Measurements from ENCODE around the gene C9orf85.
"Not testable (repeated sequence)": the region's sequence is repeated elsewhere in the genome, so short reads cannot be mapped to it uniquely, and the experiment has no call there.

The C9orf85 gene

GRCh38 chr9:71944754-71945375 is 33.4 kb downstream of the C9orf85 start:
- no peak for DNase-seq

- not testable (repeated sequence) for DNase-seq
Observed at GRCh38 chr9:71954652-71955051, 43.2 kb downstream of the C9orf85 start.

- DNase-seq: no peak
Observed at GRCh38 chr9:71955300-71955915, 44.0 kb downstream of the C9orf85 start.

GRCh38 chr9:71962328-71962727 is 50.9 kb downstream of the C9orf85 start:
- DNase-seq: no peak

- not testable (repeated sequence) for DNase-seq
Observed at GRCh38 chr9:71963471-71963996, 52.1 kb downstream of the C9orf85 start.

GRCh38 chr9:71965403-71965802 is 54.0 kb downstream of the C9orf85 start:
- DNase-seq: no peak

GRCh38 chr9:71966601-71967000 is 55.2 kb downstream of the C9orf85 start:
- DNase-seq: no peak

GRCh38 chr9:71968541-71969090 is 57.2 kb downstream of the C9orf85 start:
- no peak for DNase-seq

GRCh38 chr9:71975833-71976232 is 64.4 kb downstream of the C9orf85 start:
- DNase-seq: no peak

GRCh38 chr9:71977003-71977402 is 65.6 kb downstream of the C9orf85 start:
- no peak for DNase-seq

- DNase-seq: no peak
Observed at GRCh38 chr9:71980266-71981190, 69.1 kb downstream of the C9orf85 start.

GRCh38 chr9:71981944-71982343 is 70.5 kb downstream of the C9orf85 start:
- no peak for DNase-seq

GRCh38 chr9:71984403-71984802 is 73.0 kb downstream of the C9orf85 start:
- no peak for DNase-seq

- DNase-seq: no peak
Observed at GRCh38 chr9:71984831-71985281, 73.4 kb downstream of the C9orf85 start.

- DNase-seq: no peak
Observed at GRCh38 chr9:71985297-71985911, 74.0 kb downstream of the C9orf85 start.

GRCh38 chr9:71986900-71987299 is 75.5 kb downstream of the C9orf85 start:
- DNase-seq: no peak

GRCh38 chr9:71987471-71988371 is 76.3 kb downstream of the C9orf85 start:
- no peak for DNase-seq

- DNase-seq: no peak
Observed at GRCh38 chr9:71990466-71990865, 79.0 kb downstream of the C9orf85 start.

GRCh38 chr9:72005451-72005850 is 94.0 kb downstream of the C9orf85 start:
- DNase-seq: no peak

GRCh38 chr9:72006501-72006900 is 95.1 kb downstream of the C9orf85 start:
- no peak for DNase-seq

GRCh38 chr9:72007726-72008125 is 96.3 kb downstream of the C9orf85 start:
- not testable (repeated sequence) for DNase-seq
